Cardiac septum (tissue), 1 donor: ENCODE data around the gene USP14. TPM values are rescaled to one million over a fixed set of nuclear protein-coding genes. Genes with fewer than 3 reads are reported as not detected.
A peak's percentile ranks its signal among the peaks of the same experiment; 100 is the strongest.

ENCODE experiments used
- DNase-seq: peaks from one replicate; pipeline ENCODE4 v3.0.0-alpha.2; 2020; ENCODE audit warnings: low spot score
- intact Hi-C: fragments of 100-400 bp; cut with DNase I; formaldehyde crosslinking; loops from one replicate; pipeline ENCODE4 v1.14.0; 2022
- total RNA-seq: library from RNA; stranded (reverse); fragmentation: NEBNext Ultra II Directional; extraction: Animal tissue kit (Norgen Biotek cat#: 25700); gene quantifications from one replicate; pipeline ENCODE4 v1.2.1, GENCODE V29; 2021
- donor health status: DM: no; HTN: no; CAD: no.

USP14 gene
- total RNA-seq, 1 donor from 2014 or later = 44.3 TPM

GRCh38 chr18:215448-216010 is 57.2 kb downstream of the USP14 start:
- intact Hi-C loops = no loop called here
- DNase-seq = no peak

- intact Hi-C loops = no loop called here
- DNase-seq = no peak
Measured at GRCh38 chr18:217532-218336, 59.4 kb downstream of the USP14 start.

GRCh38 chr18:220708-221107 is 62.4 kb downstream of the USP14 start:
- intact Hi-C loops = no loop called here
- no peak for DNase-seq

GRCh38 chr18:225745-226144 is 67.4 kb downstream of the USP14 start:
- intact Hi-C loops = no loop called here
- DNase-seq = no peak

- intact Hi-C loops = no loop called here
- no peak for DNase-seq
Measured at GRCh38 chr18:227374-227773, 69.0 kb downstream of the USP14 start.

GRCh38 chr18:227902-228301 is 69.5 kb downstream of the USP14 start:
- intact Hi-C loops = no loop called here
- DNase-seq = peak; percentile 75

GRCh38 chr18:228586-228985 is 70.2 kb downstream of the USP14 start:
- no peak for DNase-seq
- intact Hi-C loops = no loop called here

- intact Hi-C loops = no loop called here
- no peak for DNase-seq
Measured at GRCh38 chr18:231563-231962, 73.2 kb downstream of the USP14 start.

- intact Hi-C loops = no loop called here
- DNase-seq = no peak
Measured at GRCh38 chr18:240175-240574, 81.8 kb downstream of the USP14 start.

- intact Hi-C loops = no loop called here
- DNase-seq = no peak
Measured at GRCh38 chr18:245282-245847, 87.0 kb downstream of the USP14 start.

- DNase-seq = no peak
- intact Hi-C loops = no loop called here
Measured at GRCh38 chr18:248053-248452, 89.7 kb downstream of the USP14 start.

- intact Hi-C loops = no loop called here
- no peak for DNase-seq
Measured at GRCh38 chr18:250685-251084, 92.3 kb downstream of the USP14 start.

GRCh38 chr18:251572-251971 is 93.2 kb downstream of the USP14 start:
- no peak for DNase-seq
- intact Hi-C loops = no loop called here

GRCh38 chr18:253121-253520 is 94.8 kb downstream of the USP14 start:
- no peak for DNase-seq
- intact Hi-C loops = no loop called here

GRCh38 chr18:255171-255570 is 96.8 kb downstream of the USP14 start:
- no peak for DNase-seq
- intact Hi-C loops = no loop called here

- intact Hi-C loops = no loop called here
- no peak for DNase-seq
Measured at GRCh38 chr18:260547-260946, 102.2 kb downstream of the USP14 start.

GRCh38 chr18:261398-262073 is 103.2 kb downstream of the USP14 start:
- intact Hi-C loops = no loop called here

More at GRCh38 chr18:261398-262073, 103.2 kb downstream of the USP14 start:
- DNase-seq = no peak
